HL-60 (cell line): ENCODE measurements around the gene ZCCHC24.

Experiments used
- DNase-seq, 2 experiments: peaks; one replicate each; pipeline ENCODE4 v3.0.0-alpha.2; 2010 to 2020; ENCODE audit warnings: low read depth in 1 of 2, low spot score in 1 of 2
- H3K27ac ChIP-seq: fragments of 250-450 bp; sonication (Bioruptor Pico); replicated peaks from 2 replicates; pipeline ENCODE4 v1.5.1; 2020; ENCODE audit warnings: mild to moderate bottlenecking, moderate library complexity
- H3K27me3 ChIP-seq: fragments of 250-450 bp; sonication (Bioruptor Pico); 2 replicates; pipeline ENCODE4 v1.5.1; 2021; ENCODE audit warnings: mild to moderate bottlenecking, moderate library complexity; ENCODE audit not compliant: insufficient read depth, poor library complexity, severe bottlenecking
- H3K4me3 ChIP-seq: replicated peaks from 2 replicates; pipeline ENCODE4 v1.5.1; 2011; ENCODE audit warnings: mild to moderate bottlenecking, control low read depth, low read length; ENCODE audit not compliant: insufficient read depth
- CTCF ChIP-seq: IDR thresholded peaks from one replicate; pipeline ENCODE4 v1.5.1; 2011; ENCODE audit warnings: low read length, control low read depth, inconsistent platforms; ENCODE audit not compliant: insufficient read depth
- GABPA ChIP-seq: IDR thresholded peaks from 2 replicates; pipeline ENCODE4 v1.6.1; 2012; ENCODE audit warnings: low read depth
- POLR2AphosphoS5 ChIP-seq: IDR thresholded peaks from 2 replicates; pipeline ENCODE4 v1.6.1; 2012; ENCODE audit warnings: low read depth
- SPI1 ChIP-seq: IDR thresholded peaks from 2 replicates; pipeline ENCODE4 v1.6.1; 2012; ENCODE audit warnings: low read depth, mild to moderate bottlenecking, borderline replicate concordance
- TF ChIP-seq, protein P1 (sequence below): IDR thresholded peaks from 2 replicates; pipeline ENCODE4 v1.6.1; 2012; ENCODE audit warnings: low read depth; ENCODE audit not compliant: insufficient replicate concordance

ZCCHC24 gene

GRCh38 chr10:79488336-79488735 lies 42.9 kb upstream of the ZCCHC24 start:
- H3K27ac ChIP-seq: no peak overlapping the region
- H3K4me3 ChIP-seq: no peak overlapping the region
- DNase-seq: no peak
- TF ChIP-seq GABPA (no peak), CTCF (no peak), SPI1 (no peak), POLR2AphosphoS5 (no peak)
- TF ChIP-seq, protein P1, sequence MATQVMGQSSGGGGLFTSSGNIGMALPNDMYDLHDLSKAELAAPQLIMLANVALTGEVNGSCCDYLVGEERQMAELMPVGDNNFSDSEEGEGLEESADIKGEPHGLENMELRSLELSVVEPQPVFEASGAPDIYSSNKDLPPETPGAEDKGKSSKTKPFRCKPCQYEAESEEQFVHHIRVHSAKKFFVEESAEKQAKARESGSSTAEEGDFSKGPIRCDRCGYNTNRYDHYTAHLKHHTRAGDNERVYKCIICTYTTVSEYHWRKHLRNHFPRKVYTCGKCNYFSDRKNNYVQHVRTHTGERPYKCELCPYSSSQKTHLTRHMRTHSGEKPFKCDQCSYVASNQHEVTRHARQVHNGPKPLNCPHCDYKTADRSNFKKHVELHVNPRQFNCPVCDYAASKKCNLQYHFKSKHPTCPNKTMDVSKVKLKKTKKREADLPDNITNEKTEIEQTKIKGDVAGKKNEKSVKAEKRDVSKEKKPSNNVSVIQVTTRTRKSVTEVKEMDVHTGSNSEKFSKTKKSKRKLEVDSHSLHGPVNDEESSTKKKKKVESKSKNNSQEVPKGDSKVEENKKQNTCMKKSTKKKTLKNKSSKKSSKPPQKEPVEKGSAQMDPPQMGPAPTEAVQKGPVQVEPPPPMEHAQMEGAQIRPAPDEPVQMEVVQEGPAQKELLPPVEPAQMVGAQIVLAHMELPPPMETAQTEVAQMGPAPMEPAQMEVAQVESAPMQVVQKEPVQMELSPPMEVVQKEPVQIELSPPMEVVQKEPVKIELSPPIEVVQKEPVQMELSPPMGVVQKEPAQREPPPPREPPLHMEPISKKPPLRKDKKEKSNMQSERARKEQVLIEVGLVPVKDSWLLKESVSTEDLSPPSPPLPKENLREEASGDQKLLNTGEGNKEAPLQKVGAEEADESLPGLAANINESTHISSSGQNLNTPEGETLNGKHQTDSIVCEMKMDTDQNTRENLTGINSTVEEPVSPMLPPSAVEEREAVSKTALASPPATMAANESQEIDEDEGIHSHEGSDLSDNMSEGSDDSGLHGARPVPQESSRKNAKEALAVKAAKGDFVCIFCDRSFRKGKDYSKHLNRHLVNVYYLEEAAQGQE: no peak
- no peaks in the 10 kb centered on the region for H3K27me3 ChIP-seq

GRCh38 chr10:79487296-79488194 lies 42.1 kb upstream of the ZCCHC24 start:
- peak in 1 of 2 experiments; percentile 64 for DNase-seq
- Histone ChIP-seq H3K4me3 (no peak overlapping the region), H3K27me3 (no peaks in the 10 kb centered on the region), H3K27ac (no peak overlapping the region)
- TF ChIP-seq SPI1 (no peak), CTCF (peak; percentile 31)

- H3K4me3 ChIP-seq: no peak overlapping the region
- DNase-seq: no peak
- H3K27me3 ChIP-seq: no peaks in the 10 kb centered on the region
- no peak overlapping the region for H3K27ac ChIP-seq
- no peak for TF ChIP-seq CTCF
Observed at GRCh38 chr10:79484476-79484875, 39.1 kb upstream of the ZCCHC24 start.

DNA sequence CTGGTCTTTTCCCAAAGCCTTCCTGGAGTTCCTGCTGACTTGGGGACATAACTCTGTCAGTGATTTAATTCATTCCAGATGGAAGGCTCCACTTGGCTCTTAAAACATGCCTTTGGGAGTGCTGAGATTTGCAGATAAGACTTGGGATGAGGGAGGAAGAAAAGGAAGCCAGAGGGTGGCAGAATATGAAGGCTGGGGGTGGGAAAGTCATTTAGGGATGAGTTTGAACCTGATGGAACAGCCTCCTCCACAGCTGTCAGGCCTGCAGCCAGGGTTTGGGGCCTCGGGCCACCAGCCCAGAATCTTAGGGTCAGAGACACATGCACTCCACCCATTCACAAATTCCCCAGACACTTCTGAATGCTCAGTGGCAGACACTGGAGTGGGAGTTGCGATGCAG lies 38.5 kb upstream of the ZCCHC24 start:
- DNase-seq: no peak
- no peaks in the 10 kb centered on the region for H3K27me3 ChIP-seq
- H3K27ac ChIP-seq: no peak overlapping the region
- TF ChIP-seq, protein P1: no peak
- no peak for TF ChIP-seq POLR2AphosphoS5
- TF ChIP-seq GABPA: no peak
- TF ChIP-seq SPI1: no peak
- TF ChIP-seq CTCF: no peak
- H3K4me3 ChIP-seq: no peak overlapping the region
